Measurements from ENCODE around the gene NCKAP5. TPM values are rescaled to one million over a fixed set of nuclear protein-coding genes. Genes with fewer than 3 reads are reported as not detected.

Gene NCKAP5
- total and polyA plus RNA-seq, 9 of the 15 experiments (the other 6 are each of a cell fraction or from before 2014, with no cell fraction given) = not detected

- POLR2A ChIA-PET = no interaction called here
- CTCF ChIA-PET (ENCODE audit: low intra/inter-chr PET ratio) = no interaction called here
- no peak for FAIRE-seq
- Histone ChIP-seq H3K9ac (ENCODE audit: insufficient read depth in 1 of 2, low read depth in 2 of 2, low read length in 2 of 2) (no peak overlapping the region), H3K4me1 (replicated peaks in 1 of 2; ENCODE audit: control insufficient read depth in 2 of 2, insufficient read depth in 2 of 2, low read length in 2 of 2) (no peaks in the 10 kb centered on the region), H3K4me3 (no peak overlapping the region), H3K79me2 (ENCODE audit: control insufficient read depth, insufficient read depth, low read length) (no peaks in the 10 kb centered on the region), H3K27ac (ENCODE audit: extremely low read depth, low read depth, low read length) (no peak overlapping the region), H2AFZ (ENCODE audit: low read depth, low read length) (no peak overlapping the region), H3K4me2 (ENCODE audit: insufficient read depth, low read length) (no peak overlapping the region), H3K9me1 (ENCODE audit: control insufficient read depth, insufficient read depth, low read length) (no peaks in the 10 kb centered on the region), H4K20me1 (replicated peaks; ENCODE audit: control insufficient read depth, insufficient read depth, low read length) (no peaks in the 10 kb centered on the region), H3K27me3 (ENCODE audit: control insufficient read depth in 2 of 2, insufficient read depth in 2 of 2, low read length in 2 of 2) (no peaks in the 10 kb centered on the region), H3K9me3 (replicated peaks; ENCODE audit: control insufficient read depth, insufficient read depth, low read depth, low read length) (no peaks in the 10 kb centered on the region), H3K36me3 (ENCODE audit: control insufficient read depth, insufficient read depth, low read length) (no peaks in the 10 kb centered on the region)
- BruUV-seq (replicated peaks) = no TSS peak
- ATAC-seq = no peak
- 0% methylated on average over 1 of the region's 1 CpG for WGBS (ENCODE audit: insufficient coverage, low coverage, missing lambda C conversion rate)
- intact Hi-C loops (cut with micrococcal nuclease) (no loop called here), in situ Hi-C loops (cut with MboI) (no loop called here)
- no peak for DNase-seq (ENCODE audit: extremely low read depth in 1 of 4, low spot score in 3 of 4)
- TF ChIP-seq MGA (IDR thresholded peaks at IDR 0.05) (no peak), ZNF561 (CRISPR knock-in tag; conservative IDR thresholded peaks at IDR 0.05) (no peak), ZFP36 (IDR thresholded peaks at IDR 0.05; ENCODE audit: low read depth, low read length, partially characterized antibody) (no peak), RNF219 (CRISPR knock-in tag; IDR thresholded peaks at IDR 0.05) (no peak), SRSF1 (IDR thresholded peaks at IDR 0.05; ENCODE audit: low read depth, low read length) (no peak), ZC3H11A (IDR thresholded peaks at IDR 0.05; ENCODE audit: low read depth, low read length) (no peak), ZNF133 (CRISPR knock-in tag; IDR thresholded peaks at IDR 0.05) (no peak), GTF2B (IDR thresholded peaks at IDR 0.05; ENCODE audit: extremely low read depth, insufficient read length) (no peak), IRF2 (CRISPR knock-in tag; IDR thresholded peaks at IDR 0.05) (no peak)
Measured at GRCh38 chr2:133039531-133039930, 528.7 kb downstream of the NCKAP5 start.

Measured in K562 (cell line).